K562 (cell line): ENCODE measurements around the gene CHRNE. TPM values are rescaled to one million over a fixed set of nuclear protein-coding genes. Genes with fewer than 3 reads are reported as not detected.

Experiments
- polyA plus RNA-seq, 8 experiments: library from polyadenylated mRNA; depleted of rRNA in 4 of 8; stranded (reverse) in 5 of 8; unstranded in 3 of 8; fragments of >200 nt; fragmentation: Nextera tagmentation in 2 of 8; fragmentation: Illumina TruSeq in 1 of 8; extraction: Ambion mirVana in 2 of 8; extraction: Trizol in 1 of 8; gene quantifications; 2 replicates each; pipeline versions ENCODE4 v1.2.1 to v1.2.3, GENCODE V29; 2011 to 2014; ENCODE audit warnings: inconsistent platforms in 1 of 8, missing spikeins in 1 of 8
- total RNA-seq, 7 experiments: library from RNA; depleted of rRNA in 6 of 7; stranded (reverse); fragments of >200 nt in 6 of 7; fragmentation: Illumina TruSeq in 2 of 7; extraction: Trizol in 2 of 7; gene quantifications; 2 replicates each; pipeline versions ENCODE4 v1.2.1 to v1.2.3, GENCODE V29; 2011 to 2021; ENCODE audit warnings: low replicate concordance in 1 of 7
- TF ChIP-seq, protein P1 (sequence below), 2 experiments: fragments of 450-650 bp; formaldehyde crosslinking in 1 of 2; IDR thresholded peaks; 2 replicates each; pipeline versions ENCODE4 v1.4.0 to v1.6.1; 2014 to 2020; ENCODE audit warnings: mild to moderate bottlenecking in 2 of 2, borderline replicate concordance in 1 of 2, low read depth in 1 of 2

The CHRNE gene
- total and polyA plus RNA-seq, 9 of the 15 experiments (the other 6 are each of a cell fraction or from before 2014, with no cell fraction given) = not detected

DNA sequence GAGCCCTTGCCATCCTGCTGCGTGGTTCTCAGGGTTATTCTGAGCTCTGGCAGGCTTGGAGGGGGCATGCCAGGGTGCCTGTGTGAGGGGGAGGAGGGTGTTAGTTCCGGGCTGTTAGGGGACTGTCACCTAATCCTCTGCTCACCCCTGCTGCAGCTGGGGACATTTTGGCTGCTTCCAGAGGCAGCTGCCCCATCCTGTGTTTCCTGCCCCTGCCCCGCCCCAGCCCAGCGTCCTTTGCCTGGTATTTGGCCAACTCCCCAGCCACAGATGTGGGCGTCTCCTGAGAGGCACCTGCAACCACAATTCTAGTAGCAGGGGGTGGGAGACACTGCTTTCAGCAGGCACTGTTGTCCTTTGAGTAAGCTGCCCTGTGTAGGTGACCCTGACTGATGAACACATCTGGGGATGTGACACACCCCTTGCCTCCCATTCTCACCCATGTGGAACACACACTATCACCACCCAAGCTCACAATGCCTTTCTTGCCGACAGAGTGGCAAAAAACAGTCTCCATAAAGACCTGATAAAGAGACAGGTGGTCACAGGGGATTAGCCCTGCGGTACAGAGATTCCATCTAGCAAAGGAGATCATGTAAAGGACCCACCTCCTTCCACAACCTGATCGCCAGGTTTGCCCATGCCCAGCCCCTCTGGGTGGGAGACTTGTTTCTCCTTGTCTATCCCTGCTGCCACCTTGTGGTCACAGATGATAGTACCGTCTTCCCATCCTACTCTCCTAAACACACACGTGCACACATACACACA lies at the start of gene CHRNE (continued):
- TF ChIP-seq, protein P1, sequence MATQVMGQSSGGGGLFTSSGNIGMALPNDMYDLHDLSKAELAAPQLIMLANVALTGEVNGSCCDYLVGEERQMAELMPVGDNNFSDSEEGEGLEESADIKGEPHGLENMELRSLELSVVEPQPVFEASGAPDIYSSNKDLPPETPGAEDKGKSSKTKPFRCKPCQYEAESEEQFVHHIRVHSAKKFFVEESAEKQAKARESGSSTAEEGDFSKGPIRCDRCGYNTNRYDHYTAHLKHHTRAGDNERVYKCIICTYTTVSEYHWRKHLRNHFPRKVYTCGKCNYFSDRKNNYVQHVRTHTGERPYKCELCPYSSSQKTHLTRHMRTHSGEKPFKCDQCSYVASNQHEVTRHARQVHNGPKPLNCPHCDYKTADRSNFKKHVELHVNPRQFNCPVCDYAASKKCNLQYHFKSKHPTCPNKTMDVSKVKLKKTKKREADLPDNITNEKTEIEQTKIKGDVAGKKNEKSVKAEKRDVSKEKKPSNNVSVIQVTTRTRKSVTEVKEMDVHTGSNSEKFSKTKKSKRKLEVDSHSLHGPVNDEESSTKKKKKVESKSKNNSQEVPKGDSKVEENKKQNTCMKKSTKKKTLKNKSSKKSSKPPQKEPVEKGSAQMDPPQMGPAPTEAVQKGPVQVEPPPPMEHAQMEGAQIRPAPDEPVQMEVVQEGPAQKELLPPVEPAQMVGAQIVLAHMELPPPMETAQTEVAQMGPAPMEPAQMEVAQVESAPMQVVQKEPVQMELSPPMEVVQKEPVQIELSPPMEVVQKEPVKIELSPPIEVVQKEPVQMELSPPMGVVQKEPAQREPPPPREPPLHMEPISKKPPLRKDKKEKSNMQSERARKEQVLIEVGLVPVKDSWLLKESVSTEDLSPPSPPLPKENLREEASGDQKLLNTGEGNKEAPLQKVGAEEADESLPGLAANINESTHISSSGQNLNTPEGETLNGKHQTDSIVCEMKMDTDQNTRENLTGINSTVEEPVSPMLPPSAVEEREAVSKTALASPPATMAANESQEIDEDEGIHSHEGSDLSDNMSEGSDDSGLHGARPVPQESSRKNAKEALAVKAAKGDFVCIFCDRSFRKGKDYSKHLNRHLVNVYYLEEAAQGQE (IDR thresholded peaks at IDR 0.05; ENCODE audit: borderline replicate concordance) = peak; percentile 32; the same call in 1 of the 2 replicates
- TF ChIP-seq, protein P1 (CRISPR knock-in tag; IDR thresholded peaks at IDR 0.05; ENCODE audit: low read depth) = no peak
